IMR-90 (cell line): ENCODE data around the gene U2SURP. TPM values are rescaled to one million over a fixed set of nuclear protein-coding genes. Genes with fewer than 3 reads are reported as not detected.

Experiments
- ATAC-seq: fragments of 200-7000 bp; cut with Tn5 transposase; 2 replicates; pipeline ENCODE4 v1.9.1; 2020; ENCODE audit warnings: low read depth, mild to moderate bottlenecking, moderate library complexity
- BruUV-seq: library from RNA; stranded (reverse); fragments of 400-500 nt; replicated peaks from 2 replicates; lab custom pipeline; 2021; lab: Mats Ljungman, UMichigan
- CTCF ChIA-PET: fragments of 300-600 bp; formaldehyde crosslinking; extraction: SDS; loops from one replicate; lab custom pipeline; 2021; ENCODE audit warnings: antibody characterized with exemption; lab: Yijun Ruan, JAX
- POLR2A ChIA-PET: fragments of 300-600 bp; sonication (Branson Sonifier 250); formaldehyde crosslinking; loops from one replicate; lab custom pipeline; 2022; ENCODE audit warnings: antibody characterized with exemption; ENCODE audit not compliant: unreplicated experiment; lab: Charles Lee
- DNase-seq: peaks from one replicate; pipeline ENCODE4 v3.0.0; 2013
- H2AFZ ChIP-seq: replicated peaks from 2 replicates; pipeline ENCODE3; 2013; ENCODE audit warnings: low read length, mild to moderate bottlenecking; ENCODE audit not compliant: poor library complexity
- H2AK5ac ChIP-seq: 2 replicates; pipeline ENCODE4 v1.6.1; 2013; ENCODE audit warnings: low read depth, low read length, inconsistent platforms
- H2AK9ac ChIP-seq: replicated peaks from 2 replicates; pipeline ENCODE3; 2013; ENCODE audit warnings: mild to moderate bottlenecking, low read depth, low read length, moderate library complexity; ENCODE audit not compliant: poor library complexity
- H2BK120ac ChIP-seq: 2 replicates; pipeline ENCODE4 v1.6.1; 2013; ENCODE audit warnings: low read depth, low read length, inconsistent platforms
- H2BK15ac ChIP-seq: 3 replicates; pipeline ENCODE4 v1.6.1; 2013; ENCODE audit warnings: low read depth, low read length, inconsistent platforms
- H2BK20ac ChIP-seq: 2 replicates; pipeline ENCODE4 v1.6.1; 2013; ENCODE audit warnings: low read depth, mild to moderate bottlenecking, inconsistent platforms, low read length, moderate library complexity
- H2BK5ac ChIP-seq: 2 replicates; pipeline ENCODE4 v1.6.1; 2013; ENCODE audit warnings: mild to moderate bottlenecking, low read depth, low read length, inconsistent platforms; ENCODE audit not compliant: poor library complexity, severe bottlenecking
- H3K14ac ChIP-seq: replicated peaks from 2 replicates; pipeline ENCODE4 v1.6.1; 2013; ENCODE audit warnings: low read depth, low read length, inconsistent platforms
- H3K18ac ChIP-seq: 2 replicates; pipeline ENCODE4 v1.6.1; 2013; ENCODE audit warnings: low read depth, low read length, control low read depth
- H3K23ac ChIP-seq: 2 replicates; pipeline ENCODE4 v1.6.1; 2013; ENCODE audit warnings: low read depth, low read length, inconsistent platforms
- H3K27ac ChIP-seq: 2 replicates; pipeline ENCODE4 v1.5.1; 2013; ENCODE audit warnings: mild to moderate bottlenecking, control low read depth, low read length; ENCODE audit not compliant: insufficient read depth
- H3K27me3 ChIP-seq: 2 replicates; pipeline ENCODE4 v1.6.1; 2013; ENCODE audit warnings: low read length; ENCODE audit not compliant: control insufficient read depth, insufficient read depth
- H3K36me3 ChIP-seq: 2 replicates; pipeline ENCODE4 v1.6.1; 2013; ENCODE audit warnings: low read length, mixed read lengths; ENCODE audit not compliant: control insufficient read depth, insufficient read depth
- H3K4ac ChIP-seq: 2 replicates; pipeline ENCODE4 v1.6.1; 2013; ENCODE audit warnings: low read depth, low read length, inconsistent platforms
- H3K4me1 ChIP-seq: 2 replicates; pipeline ENCODE4 v1.6.1; 2013; ENCODE audit warnings: low read length, mixed read lengths; ENCODE audit not compliant: control insufficient read depth, insufficient read depth
- H3K4me2 ChIP-seq: 2 replicates; pipeline ENCODE4 v1.6.1; 2013; ENCODE audit warnings: low read depth, mild to moderate bottlenecking, control low read depth, low read length, moderate library complexity
- H3K4me3 ChIP-seq: 2 replicates; pipeline ENCODE4 v1.5.1; 2013; ENCODE audit warnings: low read depth, mild to moderate bottlenecking, control low read depth, low read length, moderate library complexity; ENCODE audit not compliant: insufficient read depth
- H3K56ac ChIP-seq: 2 replicates; pipeline ENCODE4 v1.6.1; 2013; ENCODE audit warnings: low read length, inconsistent platforms; ENCODE audit not compliant: insufficient read depth; ENCODE audit errors: extremely low read depth
- H3K79me1 ChIP-seq, 2 experiments: 2 replicates each; pipeline ENCODE4 v1.6.1; 2013; ENCODE audit warnings: low read length in 2 of 2, inconsistent platforms in 1 of 2, low read depth in 1 of 2
- H3K9ac ChIP-seq: 2 replicates; pipeline ENCODE4 v1.6.1; 2013; ENCODE audit warnings: low read depth, low read length, control low read depth
- H3K9me1 ChIP-seq: 2 replicates; pipeline ENCODE4 v1.6.1; 2013; ENCODE audit warnings: low read length, inconsistent platforms; ENCODE audit not compliant: insufficient read depth
- H3K9me3 ChIP-seq: 2 replicates; pipeline ENCODE4 v1.6.1; 2013; ENCODE audit warnings: low read length; ENCODE audit not compliant: control insufficient read depth, insufficient read depth
- H4K20me1 ChIP-seq: 2 replicates; pipeline ENCODE4 v1.6.1; 2013; ENCODE audit warnings: low read length, inconsistent platforms; ENCODE audit not compliant: insufficient read depth
- H4K5ac ChIP-seq: 2 replicates; pipeline ENCODE4 v1.6.1; 2013; ENCODE audit warnings: mild to moderate bottlenecking, low read depth, low read length, control low read depth
- H4K8ac ChIP-seq, 2 experiments: 2 replicates each; pipeline ENCODE4 v1.6.1; 2013; ENCODE audit warnings: low read depth in 2 of 2, low read length in 2 of 2, control low read depth in 1 of 2, inconsistent platforms in 1 of 2
- H4K91ac ChIP-seq: 2 replicates; pipeline ENCODE4 v1.6.1; 2013; ENCODE audit warnings: low read depth, low read length, inconsistent platforms; ENCODE audit not compliant: insufficient read depth
- CEBPB ChIP-seq: IDR thresholded peaks from 2 replicates; pipeline ENCODE4 v1.6.1; 2012; ENCODE audit warnings: low read depth, low read length, improper control_type of control experiment
- CHD1 ChIP-seq: IDR thresholded peaks from 2 replicates; pipeline ENCODE4 v1.6.1; 2012; ENCODE audit warnings: low read depth, low read length, improper control_type of control experiment
- CTCF ChIP-seq: conservative IDR thresholded peaks from 2 replicates; pipeline ENCODE4 v1.5.1; 2012; ENCODE audit warnings: mild to moderate bottlenecking, low read depth, low read length, improper control_type of control experiment
- ELK1 ChIP-seq: fragments of 150-350 bp; IDR thresholded peaks from 2 replicates; pipeline ENCODE4 v1.6.1; 2016; ENCODE audit warnings: low read depth, mild to moderate bottlenecking, low read length, moderate library complexity, borderline replicate concordance
- FOS ChIP-seq: fragments of 150-350 bp; IDR thresholded peaks from 2 replicates; pipeline ENCODE4 v1.6.1; 2016; ENCODE audit warnings: low read depth, low read length
- MAFK ChIP-seq: IDR thresholded peaks from 2 replicates; pipeline ENCODE4 v1.6.1; 2012; ENCODE audit warnings: low read depth, low read length, improper control_type of control experiment
- MAZ ChIP-seq: IDR thresholded peaks from 2 replicates; pipeline ENCODE4 v1.6.1; 2012; ENCODE audit warnings: low read depth, mild to moderate bottlenecking, low read length, improper control_type of control experiment, moderate library complexity, borderline replicate concordance
- MXI1 ChIP-seq: IDR thresholded peaks from 2 replicates; pipeline ENCODE4 v1.6.1; 2012; ENCODE audit warnings: low read depth, mild to moderate bottlenecking, low read length, moderate library complexity, borderline replicate concordance
- NFE2L2 ChIP-seq: fragments of 150-350 bp; IDR thresholded peaks from 2 replicates; pipeline ENCODE4 v1.6.1; 2016; ENCODE audit warnings: low read depth, mild to moderate bottlenecking, low read length
- POLR2A ChIP-seq: IDR thresholded peaks from 2 replicates; pipeline ENCODE4 v1.6.1; 2012; ENCODE audit warnings: mild to moderate bottlenecking, low read depth, low read length
- RAD21 ChIP-seq: IDR thresholded peaks from 2 replicates; pipeline ENCODE4 v1.6.1; 2012; ENCODE audit warnings: low read length, improper control_type of control experiment
- RCOR1 ChIP-seq: IDR thresholded peaks from 2 replicates; pipeline ENCODE4 v1.6.1; 2012; ENCODE audit warnings: mild to moderate bottlenecking, low read length, improper control_type of control experiment; ENCODE audit not compliant: insufficient replicate concordance
- RFX5 ChIP-seq: IDR thresholded peaks from 2 replicates; pipeline ENCODE4 v1.8.0; 2012; ENCODE audit warnings: low read depth, mild to moderate bottlenecking, low read length, moderate library complexity
- SMC3 ChIP-seq: fragments of 150-350 bp; IDR thresholded peaks from 2 replicates; pipeline ENCODE4 v1.6.1; 2016; ENCODE audit warnings: low read depth, mild to moderate bottlenecking, antibody characterized with exemption, low read length, moderate library complexity
- USF2 ChIP-seq: fragments of 150-350 bp; IDR thresholded peaks from 2 replicates; pipeline ENCODE4 v1.6.1; 2017; ENCODE audit warnings: mild to moderate bottlenecking, antibody characterized with exemption, low read length, low read depth
- WGBS, 2 experiments: methylation state at CpG; one replicate each; pipeline versions ENCODE4 v1.1.5 to v1.1.7; 2013; ENCODE audit warnings: missing lambda C conversion rate in 2 of 2; ENCODE audit not compliant: insufficient read length in 1 of 2; ENCODE audit errors: extremely low coverage in 2 of 2; 5-methylcytosine and 5-hydroxymethylcytosine counted together
- dilution Hi-C: fragments of 300-500 bp; cut with HindIII; formaldehyde crosslinking; loops from one replicate; pipeline ENCODE4 v1.14.3; 2018; ENCODE audit warnings: low sequenced_read_pairs; ENCODE audit not compliant: unreplicated experiment
- in situ Hi-C: fragments of 300-500 bp; cut with MboI; formaldehyde crosslinking; loops from 3 replicates; pipeline ENCODE4 v1.14.3; 2019; ENCODE audit warnings: low sequenced_read_pairs, inconsistent platforms, mixed read lengths
- intact Hi-C: fragments of 100-400 bp; cut with micrococcal nuclease; formaldehyde crosslinking; loops from 2 replicates; pipeline ENCODE4 v1.10.0; 2022
- polyA plus RNA-seq, 3 experiments: library from polyadenylated mRNA; depleted of rRNA; stranded (reverse); fragments of >200 nt; gene quantifications; 2 replicates each; pipeline ENCODE4 v1.2.3, GENCODE V29; 2012; ENCODE audit warnings: low replicate concordance in 1 of 3
- total RNA-seq: library from RNA; depleted of rRNA; stranded (reverse); fragments of >200 nt; gene quantifications from 2 replicates; pipeline ENCODE4 v1.2.3, GENCODE V29; 2012

The U2SURP gene
- total and polyA plus RNA-seq, 2 of the 4 experiments (the other 2 are of a cell fraction): 24.8 to 29.4 TPM

GRCh38 chr3:142952272-142953193 lies 48.8 kb upstream of the U2SURP start:
- Histone ChIP-seq H3K18ac (no peak overlapping the region), H3K14ac (no peak overlapping the region), H2AK9ac (no peak overlapping the region), H4K91ac (no peak overlapping the region), H3K4me3 (no peak overlapping the region), H2AK5ac (no peak overlapping the region), H4K5ac (no peak overlapping the region), H3K4ac (no peak overlapping the region), H3K56ac (no peak overlapping the region), H2BK20ac (no peak overlapping the region), H3K23ac (no peak overlapping the region), H3K27me3 (peaks cover 15% of the 10 kb centered on the region), H3K27ac (no peak overlapping the region), H4K8ac (no peak overlapping the region), H2AFZ (no peak overlapping the region), H3K9ac (no peak overlapping the region), H4K20me1 (no peaks in the 10 kb centered on the region), H2BK120ac (no peak overlapping the region), H3K79me1 (no peaks in the 10 kb centered on the region), H2BK15ac (no peak overlapping the region), H3K4me1 (no peaks in the 10 kb centered on the region), H3K9me3 (no peaks in the 10 kb centered on the region), H3K9me1 (no peaks in the 10 kb centered on the region), H3K36me3 (no peaks in the 10 kb centered on the region), H2BK5ac (no peak overlapping the region), H3K4me2 (no peak overlapping the region)
- no peak for ATAC-seq
- ChIA-PET POLR2A (no interaction called here), CTCF (interaction anchor here (0.5 kb wide), 1 partner anchor 16 kb away, joined by 5 read pairs; no protein-coding TSS in a partner anchor)
- in situ Hi-C loops (no loop called here), intact Hi-C loops (no loop called here), dilution Hi-C loops (no loop called here)
- BruUV-seq: no TSS peak
- no peak for DNase-seq
- no CpG with 5 or more reads among the region's 8 CpGs for WGBS, 2 experiments
- no peak for TF ChIP-seq RCOR1
- no peak for TF ChIP-seq SMC3
- TF ChIP-seq USF2: no peak
- TF ChIP-seq MAZ: no peak
- no peak for TF ChIP-seq ELK1
- no peak for TF ChIP-seq FOS
- no peak for TF ChIP-seq CEBPB
- TF ChIP-seq CTCF: no peak
- TF ChIP-seq NFE2L2: no peak
- TF ChIP-seq CHD1: no peak
- no peak for TF ChIP-seq POLR2A
- no peak for TF ChIP-seq RAD21
- TF ChIP-seq RFX5: no peak
- no peak for TF ChIP-seq MAFK
- no peak for TF ChIP-seq MXI1
